Fibroblast of lung (primary cell): Measurements from ENCODE around the gene HIVEP3. TPM values are rescaled to one million over a fixed set of nuclear protein-coding genes. Genes with fewer than 3 reads are reported as not detected.
"Not testable (repeated sequence)": the region's sequence is repeated elsewhere in the genome, so short reads cannot be mapped to it uniquely, and the experiment has no call there.

Experiments used
- DNase-seq, 2 donors: peaks; one replicate each; pipeline versions ENCODE4 v3.0.0 to v3.0.0-alpha.2; 2010; ENCODE audit warnings: low read depth in 2 of 2
- H2AFZ ChIP-seq: 2 replicates; pipeline ENCODE4 v1.5.1; 2012; ENCODE audit warnings: low read length, control low read depth, inconsistent platforms
- H3K27ac ChIP-seq: 2 replicates; pipeline ENCODE4 v1.5.1; 2011; ENCODE audit warnings: low read length, control low read depth; ENCODE audit not compliant: insufficient read depth
- H3K27me3 ChIP-seq: 2 replicates; pipeline ENCODE4 v1.5.1; 2011; ENCODE audit warnings: mild to moderate bottlenecking, low read length; ENCODE audit not compliant: control insufficient read depth, insufficient read depth
- H3K36me3 ChIP-seq: 2 replicates; pipeline ENCODE4 v1.5.1; 2011; ENCODE audit warnings: low read length; ENCODE audit not compliant: control insufficient read depth, insufficient read depth
- H3K4me1 ChIP-seq: 2 replicates; pipeline ENCODE4 v1.5.1; 2011; ENCODE audit warnings: low read length; ENCODE audit not compliant: control insufficient read depth, insufficient read depth; ENCODE audit errors: extremely low read depth
- H3K4me2 ChIP-seq: 2 replicates; pipeline ENCODE4 v1.5.1; 2011; ENCODE audit warnings: low read length, control low read depth; ENCODE audit not compliant: insufficient read depth; ENCODE audit errors: extremely low read depth
- H3K4me3 ChIP-seq, 4 experiments: fragments of 200-600 bp in 1 of 4; sonication (generic) in 1 of 4; replicated peaks in 1 of 4; 2 replicates each; pipeline ENCODE4 v1.5.1; 2011 to 2016; ENCODE audit warnings: low read length in 4 of 4, low read depth in 3 of 4, mild to moderate bottlenecking in 3 of 4, control low read depth in 2 of 4, inconsistent platforms in 1 of 4, mixed read lengths in 1 of 4; ENCODE audit not compliant: insufficient read depth in 1 of 4; ENCODE audit errors: control extremely low read depth in 1 of 4
- H3K79me2 ChIP-seq: 2 replicates; pipeline ENCODE4 v1.5.1; 2012; ENCODE audit warnings: mild to moderate bottlenecking, low read length, inconsistent platforms; ENCODE audit not compliant: control insufficient read depth, insufficient read depth
- H3K9ac ChIP-seq: 2 replicates; pipeline ENCODE4 v1.5.1; 2011; ENCODE audit warnings: mild to moderate bottlenecking, low read length, control low read depth; ENCODE audit not compliant: insufficient read depth
- H3K9me3 ChIP-seq: 2 replicates; pipeline ENCODE4 v1.5.1; 2012; ENCODE audit warnings: low read depth, low read length; ENCODE audit not compliant: control insufficient read depth, insufficient read depth
- H4K20me1 ChIP-seq: 2 replicates; pipeline ENCODE4 v1.5.1; 2011; ENCODE audit warnings: low read length; ENCODE audit not compliant: control insufficient read depth, insufficient read depth; ENCODE audit errors: extremely low read depth
- CTCF ChIP-seq, 2 donors: IDR thresholded peaks in 1 of 2; conservative IDR thresholded peaks in 1 of 2; 1 replicate in 1 of 2; 2 replicates in 1 of 2; pipeline ENCODE4 v1.5.1; 2011 to 2012; ENCODE audit warnings: low read length in 2 of 2, control low read depth in 1 of 2, inconsistent platforms in 1 of 2, low read depth in 1 of 2, mild to moderate bottlenecking in 1 of 2
- EZH2 ChIP-seq: IDR thresholded peaks from 2 replicates; pipeline ENCODE4 v1.5.1; 2012; ENCODE audit warnings: low read length, control low read depth, mild to moderate bottlenecking; ENCODE audit errors: missing control alignments
- polyA plus RNA-seq, 2 donors: library from polyadenylated mRNA; depleted of rRNA in 1 of 2; stranded (reverse) in 1 of 2; unstranded in 1 of 2; fragments of >200 nt; gene quantifications; 2 replicates each; pipeline ENCODE4 v1.2.1, GENCODE V29; 2011 to 2012; ENCODE audit warnings: missing spikeins in 1 of 2
- total RNA-seq: library from RNA; depleted of rRNA; stranded (reverse); fragments of >200 nt; gene quantifications from 2 replicates; pipeline ENCODE4 v1.2.1, GENCODE V29; 2014

Gene HIVEP3
- total and polyA plus RNA-seq, 2 donors (not counting 1 experiment from before 2014, with no cell fraction given) = 0.83 to 3.2 TPM

- Histone ChIP-seq H3K4me2 (no peak overlapping the region), H3K79me2 (no peaks in the 10 kb centered on the region), H3K36me3 (no peaks in the 10 kb centered on the region), H3K27me3 (no peaks in the 10 kb centered on the region), H3K9ac (no peak overlapping the region), H3K27ac (no peak overlapping the region), H3K9me3 (no peaks in the 10 kb centered on the region), H3K4me1 (peaks cover 2% of the 10 kb centered on the region), H4K20me1 (no peaks in the 10 kb centered on the region), H3K4me3 (no peak overlapping the region), H2AFZ (no peak overlapping the region)
- TF ChIP-seq EZH2 (no peak), CTCF (conservative IDR thresholded peaks at IDR 0.05 in 1 of 2, IDR thresholded peaks at IDR 0.05 in 1 of 2; ENCODE audit: low read depth in 1 of 2, low read length in 2 of 2) (no peak)
- DNase-seq = peak; percentile 77 to 95
These were observed 35.8 kb upstream of the HIVEP3 start for GRCh38 chr1:41954533-41954944.

GRCh38 chr1:41953291-41953690 is 34.6 kb upstream of the HIVEP3 start:
- no peaks in the 10 kb centered on the region for H3K9me3 ChIP-seq
- no peak for DNase-seq
- H3K4me2 ChIP-seq = no peak overlapping the region
- H3K4me3 ChIP-seq = no peak overlapping the region
- H3K27ac ChIP-seq = no peak overlapping the region
- H4K20me1 ChIP-seq = no peaks in the 10 kb centered on the region
- H3K27me3 ChIP-seq = no peaks in the 10 kb centered on the region
- TF ChIP-seq CTCF (conservative IDR thresholded peaks at IDR 0.05 in 1 of 2, IDR thresholded peaks at IDR 0.05 in 1 of 2; ENCODE audit: low read depth in 1 of 2, low read length in 2 of 2) (no peak), EZH2 (no peak)
- H3K9ac ChIP-seq = no peak overlapping the region
- H3K4me1 ChIP-seq = peaks cover 2% of the 10 kb centered on the region
- no peaks in the 10 kb centered on the region for H3K79me2 ChIP-seq
- no peaks in the 10 kb centered on the region for H3K36me3 ChIP-seq
- no peak overlapping the region for H2AFZ ChIP-seq

GRCh38 chr1:41952208-41952607 is 33.5 kb upstream of the HIVEP3 start:
- H3K27me3 ChIP-seq = no peaks in the 10 kb centered on the region
- no peaks in the 10 kb centered on the region for H3K36me3 ChIP-seq
- H3K9me3 ChIP-seq = no peaks in the 10 kb centered on the region
- H3K79me2 ChIP-seq = no peaks in the 10 kb centered on the region
- peaks cover 2% of the 10 kb centered on the region for H3K4me1 ChIP-seq
- no peak overlapping the region for H3K4me2 ChIP-seq
- DNase-seq = no peak
- H3K4me3 ChIP-seq = no peak overlapping the region
- no peak overlapping the region for H3K27ac ChIP-seq
- no peak overlapping the region for H2AFZ ChIP-seq
- H3K9ac ChIP-seq = no peak overlapping the region
- TF ChIP-seq EZH2 (no peak), CTCF (conservative IDR thresholded peaks at IDR 0.05 in 1 of 2, IDR thresholded peaks at IDR 0.05 in 1 of 2; ENCODE audit: low read depth in 1 of 2, low read length in 2 of 2) (no peak)
- H4K20me1 ChIP-seq = no peaks in the 10 kb centered on the region

- H3K9ac ChIP-seq, H3K79me2 ChIP-seq, DNase-seq: not testable (repeated sequence)
These were observed 32.8 kb upstream of the HIVEP3 start for GRCh38 chr1:41951492-41951891.

More at GRCh38 chr1:41951492-41951891, 32.8 kb upstream of the HIVEP3 start:
- H4K20me1 ChIP-seq, H2AFZ ChIP-seq, H3K4me1 ChIP-seq, H3K27me3 ChIP-seq, H3K4me3 ChIP-seq, H3K4me2 ChIP-seq, H3K9me3 ChIP-seq, H3K27ac ChIP-seq, H3K36me3 ChIP-seq: not testable (repeated sequence)
